ENCODE measurements around the gene SMIM35.

DNA sequence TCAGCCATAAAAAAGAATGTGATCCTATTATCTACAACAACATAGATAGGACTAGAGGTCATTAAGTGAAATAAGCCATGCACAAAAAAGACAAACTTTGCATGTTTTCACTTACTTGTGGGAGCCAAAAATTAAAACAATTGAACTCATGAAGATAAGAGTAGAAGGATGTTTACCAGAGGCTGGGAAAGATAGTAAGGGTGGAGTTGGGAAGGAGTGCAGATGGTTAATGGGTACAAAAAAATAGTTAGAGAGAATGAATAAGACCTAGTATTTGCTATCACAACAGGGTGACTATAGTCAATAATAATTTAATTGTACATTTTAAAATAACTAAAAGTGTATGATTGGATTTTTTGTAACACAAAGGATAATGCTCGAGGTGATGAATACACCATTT lies 127.8 kb downstream of the SMIM35 start:
- TF ChIP-seq POLR2A (IDR thresholded peaks at IDR 0.05) = no peak
- TF ChIP-seq, protein P1, sequence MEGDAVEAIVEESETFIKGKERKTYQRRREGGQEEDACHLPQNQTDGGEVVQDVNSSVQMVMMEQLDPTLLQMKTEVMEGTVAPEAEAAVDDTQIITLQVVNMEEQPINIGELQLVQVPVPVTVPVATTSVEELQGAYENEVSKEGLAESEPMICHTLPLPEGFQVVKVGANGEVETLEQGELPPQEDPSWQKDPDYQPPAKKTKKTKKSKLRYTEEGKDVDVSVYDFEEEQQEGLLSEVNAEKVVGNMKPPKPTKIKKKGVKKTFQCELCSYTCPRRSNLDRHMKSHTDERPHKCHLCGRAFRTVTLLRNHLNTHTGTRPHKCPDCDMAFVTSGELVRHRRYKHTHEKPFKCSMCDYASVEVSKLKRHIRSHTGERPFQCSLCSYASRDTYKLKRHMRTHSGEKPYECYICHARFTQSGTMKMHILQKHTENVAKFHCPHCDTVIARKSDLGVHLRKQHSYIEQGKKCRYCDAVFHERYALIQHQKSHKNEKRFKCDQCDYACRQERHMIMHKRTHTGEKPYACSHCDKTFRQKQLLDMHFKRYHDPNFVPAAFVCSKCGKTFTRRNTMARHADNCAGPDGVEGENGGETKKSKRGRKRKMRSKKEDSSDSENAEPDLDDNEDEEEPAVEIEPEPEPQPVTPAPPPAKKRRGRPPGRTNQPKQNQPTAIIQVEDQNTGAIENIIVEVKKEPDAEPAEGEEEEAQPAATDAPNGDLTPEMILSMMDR (IDR thresholded peaks at IDR 0.05) = no peak
